NCI-H2081 treated with DMSO at 0.1 percent for 48 hours (cell line): ENCODE data around the gene GCLC.
"Not testable (repeated sequence)": the region's sequence is repeated elsewhere in the genome, so short reads cannot be mapped to it uniquely, and the experiment has no call there.

Experiments used
- DNase-seq: peaks from one replicate; lab custom pipeline; 2025; lab: John Stamatoyannopoulos, UW

Gene GCLC

DNA sequence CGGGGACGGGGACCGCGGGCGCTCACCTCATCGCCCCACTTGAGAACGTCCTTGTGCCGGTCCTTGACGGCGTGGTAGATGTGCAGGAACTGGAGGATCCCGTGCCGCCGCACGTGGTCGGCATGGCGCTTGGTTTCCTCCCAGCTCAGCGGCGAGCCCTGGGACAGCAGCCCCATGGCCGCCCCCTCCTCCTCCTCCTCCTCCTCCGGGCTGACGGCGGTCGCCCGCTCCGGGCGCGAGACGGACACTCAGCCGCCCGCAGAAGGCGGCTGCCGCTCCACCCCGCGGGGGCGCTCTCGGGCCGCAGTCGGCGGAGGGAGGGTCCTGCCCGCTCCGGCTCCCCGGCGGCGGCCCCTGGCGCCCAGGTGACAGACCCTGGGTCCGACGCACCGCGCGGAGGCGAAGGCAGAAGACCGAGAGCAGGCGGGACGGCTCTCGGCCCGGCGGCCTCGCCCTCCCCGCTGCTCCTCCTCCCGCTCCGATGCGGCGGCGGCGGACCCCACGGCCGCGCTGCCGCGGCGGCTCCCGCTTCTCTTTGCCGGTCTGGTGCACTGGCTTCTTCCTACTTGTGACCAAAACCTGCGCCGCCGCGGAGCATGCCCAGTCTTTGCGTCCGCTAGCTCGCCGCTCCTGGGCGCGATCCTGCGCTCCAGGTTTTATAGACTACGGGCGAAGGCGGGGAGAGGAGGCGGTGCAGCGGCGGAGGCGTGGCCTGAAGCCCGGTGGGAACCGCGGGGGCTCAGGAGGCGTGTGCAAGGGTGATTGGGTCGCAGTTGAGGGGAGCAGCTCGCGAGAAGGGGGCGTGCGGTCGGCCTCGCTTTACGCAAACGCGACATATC, at the start of gene GCLC:
Gene GCLC, minus strand, starts transcription at position 632 of the 839 bp plus-strand sequence. Its CDS starts 456 bp downstream, at position 176.
- peak; percentile 49 for DNase-seq

DNA sequence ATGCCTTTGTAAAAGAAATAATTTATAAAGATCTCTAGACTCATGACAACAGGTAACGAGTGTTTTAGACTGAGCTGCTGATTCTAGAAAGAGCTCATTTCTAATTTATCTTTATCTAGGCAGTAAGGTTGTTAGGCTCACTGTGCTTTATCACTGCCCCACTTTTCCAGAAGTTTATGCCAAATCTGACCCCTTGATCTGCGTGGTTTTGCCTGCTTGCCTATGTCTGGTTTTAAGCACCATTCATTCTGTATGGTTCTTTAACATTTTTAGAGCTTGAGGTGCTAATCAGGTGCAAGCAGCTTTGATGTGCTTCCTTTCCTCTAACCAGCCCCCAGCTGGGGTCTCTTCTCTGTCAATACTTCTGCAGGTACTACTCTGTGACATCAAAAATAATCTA, 49.7 kb upstream of the GCLC start:
- DNase-seq = no peak

DNA sequence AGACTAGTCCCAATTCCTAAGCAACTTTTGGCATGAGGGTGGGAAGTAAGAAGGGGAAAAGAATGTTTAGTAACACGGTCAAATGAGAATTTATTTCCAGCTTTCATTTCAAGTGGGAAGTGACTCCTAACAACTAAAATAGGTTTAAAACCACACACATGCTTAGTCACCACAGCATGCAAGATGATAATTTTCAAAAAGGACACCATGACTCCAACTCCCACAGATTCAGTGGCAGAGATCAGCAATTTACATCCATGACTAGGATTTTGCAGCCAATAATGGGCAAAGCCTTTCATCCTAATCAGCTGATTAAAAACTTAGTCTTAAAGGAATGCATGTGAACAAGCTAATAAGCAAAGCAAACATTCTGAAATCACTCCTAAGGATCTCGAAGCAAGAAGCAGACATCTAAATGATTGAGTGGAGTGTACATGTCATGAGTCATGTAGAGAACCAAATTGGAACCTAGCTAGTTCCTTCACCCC, 48.1 kb upstream of the GCLC start:
- DNase-seq = no peak

DNA sequence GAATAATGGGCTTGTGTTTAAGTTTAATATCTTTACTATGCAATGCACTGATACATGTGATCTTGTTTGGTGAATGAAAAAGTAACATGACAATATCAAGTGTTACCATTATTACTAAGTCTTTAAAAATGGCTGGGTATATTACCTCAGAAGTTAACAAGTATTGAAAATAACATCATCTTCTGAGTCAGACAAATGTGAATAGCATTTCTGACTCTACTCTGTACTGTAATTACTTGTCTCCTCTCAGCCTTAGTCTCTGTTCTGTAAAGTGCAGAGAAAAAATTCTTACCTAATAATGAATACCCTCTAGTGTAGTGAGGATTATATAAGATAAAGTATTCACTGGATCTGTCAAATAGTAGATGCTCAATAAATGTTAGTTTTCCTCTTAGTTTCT, 47.0 kb upstream of the GCLC start:
- no peak for DNase-seq

DNA sequence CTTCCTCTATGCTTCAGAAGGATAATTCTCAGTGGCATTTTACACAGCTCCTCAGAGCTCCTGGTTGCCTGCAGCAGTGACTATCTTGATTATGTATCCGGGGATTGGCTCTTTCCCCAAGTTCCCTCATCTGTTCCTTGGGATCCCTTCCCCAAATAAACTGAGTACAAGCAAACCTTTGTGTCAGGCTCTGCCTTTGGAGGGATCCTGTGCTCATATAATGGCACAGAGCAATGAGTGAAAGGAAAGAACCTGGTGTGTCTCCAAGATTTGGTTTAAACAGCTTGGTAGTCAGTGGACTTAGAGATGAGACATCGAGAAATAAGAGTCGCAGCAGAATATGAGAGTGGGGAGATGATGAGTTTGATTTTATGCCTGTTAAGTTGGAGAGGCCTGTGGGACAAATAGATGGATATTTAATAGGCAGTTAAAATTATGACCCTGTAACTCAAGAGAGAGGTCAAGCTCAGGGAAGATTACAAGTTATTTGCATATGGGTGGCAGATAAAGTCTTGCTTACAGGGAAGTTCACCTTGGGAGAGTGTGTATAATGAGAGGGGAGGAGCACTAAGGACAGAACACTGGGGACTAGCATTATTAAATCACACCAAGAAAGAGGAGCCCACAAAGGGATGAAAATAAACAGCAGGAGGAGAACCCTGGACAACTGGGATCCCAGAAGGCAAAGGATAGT, 44.1 kb upstream of the GCLC start:
- no peak for DNase-seq

DNA sequence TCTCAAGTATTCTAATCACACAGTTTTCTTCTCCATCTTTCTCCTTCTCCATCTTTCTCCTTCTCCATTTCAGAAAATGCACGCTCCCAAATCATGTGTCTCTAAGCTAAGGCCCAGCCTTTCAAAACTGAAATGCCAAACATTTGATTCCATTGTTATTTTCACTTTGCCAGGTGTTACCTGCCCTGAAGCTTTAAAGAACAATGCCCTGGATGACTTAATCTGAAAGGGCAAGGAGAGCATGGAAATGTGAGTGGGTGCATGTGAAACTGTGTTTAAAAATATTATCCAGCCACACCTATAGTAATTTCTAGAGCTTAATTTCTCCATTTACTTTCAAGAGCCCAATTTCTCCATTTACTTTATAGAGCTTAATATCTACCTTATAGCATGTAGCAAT, 42.4 kb upstream of the GCLC start:
- DNase-seq = no peak

DNA sequence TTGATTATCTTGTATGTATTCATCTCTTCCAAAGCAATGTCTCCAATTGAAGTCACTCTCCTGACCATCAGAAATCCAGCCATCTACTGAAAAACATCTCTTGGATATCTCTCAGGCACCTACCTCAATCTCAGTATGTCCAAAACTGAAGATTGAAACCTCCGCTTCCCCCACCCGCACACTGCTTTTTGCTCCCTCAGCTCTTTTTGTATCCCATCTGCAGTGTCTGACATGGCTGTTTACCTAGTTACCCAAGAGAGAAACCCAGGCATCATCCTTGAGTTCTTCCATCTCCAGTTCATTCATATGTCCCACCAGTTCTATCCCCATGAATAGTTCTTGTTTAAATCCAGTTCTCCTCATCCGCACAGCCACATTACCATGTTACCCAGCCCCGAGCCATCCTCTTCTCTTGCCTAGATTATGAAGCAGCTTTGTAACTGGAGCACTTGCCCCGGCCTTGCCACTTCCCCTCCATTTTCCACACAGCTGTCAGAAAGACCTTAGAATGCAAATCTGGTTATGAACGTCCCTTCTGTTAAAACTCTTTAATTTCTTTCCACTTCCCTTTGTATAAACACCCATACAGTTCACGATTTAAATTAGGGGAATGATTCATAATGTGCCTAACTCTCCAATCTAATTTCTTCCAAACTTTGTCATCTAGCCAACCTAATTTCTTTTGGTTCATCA, 40.5 kb upstream of the GCLC start:
- no peak for DNase-seq

DNA sequence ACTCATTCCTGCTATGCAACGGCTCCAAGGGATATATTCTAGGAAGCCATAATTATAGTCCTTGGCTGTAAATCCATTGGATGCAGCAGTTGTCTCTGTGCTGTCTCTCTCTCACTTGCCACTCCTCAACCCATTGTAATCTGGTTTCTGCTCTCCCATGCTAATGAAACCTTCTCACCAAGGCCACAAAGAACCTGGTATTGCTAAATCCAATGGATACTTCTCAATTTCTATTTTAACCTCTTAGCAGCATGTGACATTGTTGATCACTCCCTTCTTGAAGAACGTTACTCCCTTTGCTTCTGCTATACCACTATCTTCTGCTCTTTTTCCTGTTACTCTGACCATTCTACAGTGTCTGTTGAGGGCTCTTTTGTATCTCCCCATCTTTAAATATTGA, 39.8 kb upstream of the GCLC start:
- no peak for DNase-seq

DNA sequence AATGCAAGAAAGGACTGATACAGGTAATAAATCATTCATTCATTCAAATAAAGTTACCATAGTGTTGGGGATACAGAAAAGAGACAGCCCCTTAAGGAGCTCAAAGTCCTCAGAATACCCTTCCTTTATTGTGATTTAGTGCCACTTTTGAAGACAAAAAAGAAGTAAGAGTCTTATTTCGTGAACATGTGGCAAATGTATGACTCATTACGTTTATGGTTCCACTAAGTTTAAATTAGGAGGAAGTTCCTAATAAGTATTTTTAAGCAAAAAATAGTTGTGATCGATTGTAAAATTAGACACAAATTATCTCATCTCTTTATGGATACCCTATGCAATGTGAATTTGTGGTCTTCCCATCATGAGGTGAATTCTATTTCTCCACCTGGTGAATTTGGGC, 38.5 kb upstream of the GCLC start:
- DNase-seq = no peak

DNA sequence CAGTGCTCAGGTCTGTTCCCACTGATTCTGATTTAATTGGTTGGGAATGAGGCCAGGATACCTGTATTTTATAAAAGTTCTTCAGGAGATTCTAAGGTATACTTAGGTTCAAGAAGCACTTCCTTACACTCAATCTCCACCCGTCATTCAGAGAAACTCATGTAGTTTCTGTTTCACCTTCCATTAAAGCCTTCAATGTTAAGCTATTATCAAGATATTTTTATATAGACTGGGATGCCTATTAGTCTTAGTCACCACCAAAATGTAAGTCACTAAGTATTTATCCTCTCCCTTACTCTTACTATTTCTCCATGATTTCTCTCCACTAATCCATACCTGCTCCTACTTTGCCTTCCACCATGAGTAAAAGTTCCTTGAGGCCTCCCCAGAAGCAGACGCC, 38.1 kb upstream of the GCLC start:
- no peak for DNase-seq

DNA sequence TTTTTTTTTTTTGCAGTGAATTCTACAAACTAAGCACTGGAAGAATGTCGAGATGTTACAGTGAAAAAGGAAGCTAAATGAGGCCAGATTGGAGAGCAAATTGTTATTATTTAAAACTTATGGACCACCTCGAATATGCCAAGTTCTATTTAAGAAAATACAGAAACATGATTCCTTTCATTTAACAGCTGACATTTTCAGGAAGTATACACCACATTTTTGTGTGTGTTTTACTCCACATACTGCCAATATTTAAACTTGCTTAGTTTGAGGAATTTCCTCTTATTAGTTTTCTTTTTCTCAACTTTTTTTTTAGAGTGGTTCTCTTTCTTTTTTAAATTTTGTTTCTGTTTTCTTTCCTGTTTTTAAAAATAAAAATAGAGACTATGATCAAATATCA, 37.0 kb upstream of the GCLC start:
- no peak for DNase-seq

DNA sequence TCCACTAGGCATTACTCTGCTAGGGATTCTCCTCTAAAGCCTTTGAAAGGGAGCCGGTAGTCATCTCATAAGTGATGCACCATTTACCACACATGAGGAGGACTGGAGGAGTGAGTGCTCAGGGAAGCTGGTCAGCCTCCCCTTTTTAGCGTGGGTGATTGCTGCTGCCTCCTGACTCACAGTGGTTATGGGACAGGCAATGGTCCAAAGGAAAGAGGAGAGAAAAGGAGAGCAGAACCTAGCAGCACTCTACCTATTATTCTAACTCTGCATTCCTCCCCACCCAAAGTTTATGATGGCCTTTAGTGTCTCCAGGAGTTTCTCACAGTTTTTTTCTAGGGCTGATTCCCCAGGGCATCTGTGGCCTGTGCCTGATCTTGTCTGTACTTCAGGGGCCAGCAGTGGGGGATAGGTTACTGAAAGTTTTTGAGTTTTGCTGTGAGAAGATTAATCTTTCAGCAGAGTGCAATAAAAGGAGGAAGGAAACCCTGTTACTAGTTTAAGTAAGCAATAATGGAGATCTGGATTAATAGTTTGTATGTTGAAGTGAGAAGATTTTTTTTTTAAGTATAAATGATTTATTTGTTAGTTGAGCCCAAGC, 36.4 kb upstream of the GCLC start:
- DNase-seq = no peak

DNA sequence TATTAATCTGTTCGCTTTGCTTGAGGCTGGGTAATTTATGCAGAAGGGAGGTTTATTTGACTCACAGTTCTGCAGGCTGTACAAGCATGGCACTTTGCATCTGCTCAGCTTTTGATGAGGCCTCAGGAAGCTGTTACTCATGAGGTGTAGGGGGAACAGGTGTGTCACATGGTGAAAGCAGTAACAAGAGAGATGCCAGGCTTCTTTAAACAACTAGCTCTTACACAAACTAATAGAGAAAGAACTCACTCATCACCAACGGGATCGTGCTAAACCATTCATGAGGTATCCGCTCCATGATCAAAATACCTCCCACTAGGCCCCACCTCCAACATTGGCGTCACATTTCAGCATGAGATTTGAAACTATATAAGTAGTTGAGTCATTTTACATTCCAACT, 34.4 kb upstream of the GCLC start:
- DNase-seq = no peak

DNA sequence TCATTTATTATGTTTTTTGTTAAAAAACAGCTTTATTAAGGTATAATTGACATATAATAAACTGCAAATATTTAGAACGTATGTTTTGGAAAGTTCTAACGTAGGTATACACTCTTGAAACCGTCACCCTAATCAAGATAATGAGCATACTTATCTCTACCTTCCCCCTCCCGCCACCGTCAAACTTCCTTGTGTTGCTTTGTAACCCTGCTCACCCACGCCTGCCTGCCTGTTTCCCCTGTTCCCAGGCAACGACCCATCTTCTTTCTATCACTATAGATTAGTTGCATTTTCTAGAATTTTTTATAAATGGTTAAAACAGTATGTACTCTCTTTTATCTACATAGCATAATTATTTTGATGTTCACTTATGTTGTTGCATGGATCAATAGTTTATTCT, 33.5 kb upstream of the GCLC start:
- no peak for DNase-seq

DNA sequence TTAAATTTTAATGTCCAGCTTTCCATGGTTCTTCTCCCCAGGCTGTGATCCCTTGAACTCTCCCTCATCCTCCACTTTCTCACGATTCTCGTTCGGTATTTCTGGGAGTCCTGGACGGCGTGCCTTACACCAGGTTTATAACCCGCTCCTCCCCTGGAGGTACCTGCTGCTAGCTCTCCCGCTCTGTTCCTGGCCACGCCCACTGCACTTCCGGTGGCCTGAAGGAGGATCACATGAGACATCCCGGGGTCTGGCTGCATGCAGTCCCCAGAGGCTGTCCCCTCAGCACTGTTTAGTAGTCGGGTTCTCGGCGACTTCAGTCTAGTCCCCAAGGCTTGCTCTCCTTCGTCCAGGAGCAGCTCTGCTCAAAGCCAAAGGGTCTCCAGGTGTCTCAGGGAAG, 28.4 kb upstream of the GCLC start:
- DNase-seq = no peak

DNA sequence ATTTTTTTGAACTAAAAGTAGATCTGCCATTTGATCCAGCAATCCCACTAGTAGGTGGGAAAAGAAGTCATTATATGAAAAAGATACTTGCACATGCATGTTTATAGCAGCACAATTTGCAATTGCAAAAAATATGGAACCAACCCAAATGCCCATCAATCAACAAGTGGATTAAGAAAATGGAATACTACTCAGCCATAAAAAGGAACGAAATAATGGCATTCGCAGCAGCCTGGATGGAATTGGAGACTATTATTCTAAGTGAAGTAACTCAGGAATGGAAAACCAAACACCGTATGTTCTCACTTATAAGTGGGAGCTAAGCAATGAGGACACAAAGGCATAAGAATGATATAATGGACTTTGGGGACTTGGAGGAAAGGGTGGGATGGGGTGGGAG, 27.5 kb upstream of the GCLC start:
- DNase-seq = not testable (repeated sequence)

DNA sequence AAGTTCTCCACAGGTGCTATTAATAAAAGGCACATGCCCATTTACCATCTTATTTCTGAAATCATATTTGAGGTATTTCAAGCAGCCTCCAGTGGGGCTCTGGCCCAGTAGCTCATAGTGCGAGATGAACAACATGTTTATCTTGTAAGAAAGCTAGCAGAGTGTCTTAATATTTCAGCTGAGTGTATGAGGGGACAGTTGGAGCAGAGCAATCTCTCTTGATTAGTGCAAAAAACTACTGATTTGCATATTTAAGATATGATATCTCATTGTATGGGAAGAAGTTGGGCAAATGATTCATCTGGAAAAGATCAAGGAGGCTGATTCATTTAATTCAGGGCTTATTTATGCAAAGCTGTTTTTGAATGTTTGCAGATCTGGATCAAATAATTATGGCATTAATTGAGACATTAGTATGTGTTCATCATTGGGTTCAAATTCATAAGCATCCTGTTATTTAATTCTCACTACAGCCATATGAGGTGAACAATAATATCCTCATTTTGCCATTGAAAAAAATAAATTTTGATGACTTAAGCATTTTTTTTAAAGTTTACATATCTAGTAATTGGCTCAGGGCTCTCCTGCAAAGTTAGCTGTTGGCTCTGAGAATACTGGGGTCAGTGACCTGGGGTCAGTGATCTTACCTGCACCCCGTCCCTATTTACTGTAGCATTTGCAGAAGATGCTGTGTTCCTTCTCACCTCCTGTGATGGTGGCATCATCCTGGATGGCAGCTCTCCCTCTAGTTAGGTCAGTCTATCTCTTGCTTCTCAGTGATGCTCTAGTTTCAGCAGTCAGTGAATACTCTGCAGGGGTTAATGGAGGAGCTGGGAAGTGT, 24.1 kb upstream of the GCLC start:
- DNase-seq = no peak

DNA sequence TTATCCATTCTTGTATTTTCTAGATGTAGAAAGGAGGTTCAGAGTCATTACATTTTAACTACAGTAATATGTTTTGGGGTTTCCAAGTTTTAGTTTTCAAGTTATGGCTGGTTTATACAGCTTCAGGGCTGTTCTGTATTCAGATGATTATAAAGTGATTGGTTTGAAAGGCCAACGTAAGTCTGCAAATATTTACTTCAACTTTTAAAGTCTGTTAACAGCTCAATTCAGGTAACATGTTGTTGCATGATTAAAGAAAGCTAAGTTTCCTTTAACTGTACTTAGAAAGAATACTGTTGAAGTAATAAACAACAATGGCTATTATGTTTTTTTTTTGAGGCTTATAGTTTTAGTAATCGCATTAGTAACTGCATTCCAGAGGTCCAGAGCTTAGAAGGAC, 22.8 kb upstream of the GCLC start:
- no peak for DNase-seq

DNA sequence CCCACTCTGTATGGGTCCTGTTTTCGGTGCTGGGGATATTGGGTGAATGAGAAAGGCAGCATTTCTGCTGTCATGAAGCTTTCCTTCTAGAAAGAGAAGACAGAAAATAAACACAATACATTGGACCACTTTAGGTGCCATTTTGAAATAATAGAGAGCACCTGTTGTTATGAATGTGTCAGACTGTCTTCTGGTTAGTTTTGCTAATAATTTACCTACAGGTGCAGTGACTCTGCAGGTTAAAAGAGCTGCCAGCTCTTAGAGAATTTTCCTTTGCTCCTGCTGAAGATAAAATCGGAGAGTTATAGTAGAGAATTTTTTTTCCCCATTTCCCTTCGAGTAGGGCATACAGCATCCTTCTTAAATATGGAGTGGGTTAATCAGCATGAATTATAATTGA, 21.9 kb upstream of the GCLC start:
- no peak for DNase-seq

DNA sequence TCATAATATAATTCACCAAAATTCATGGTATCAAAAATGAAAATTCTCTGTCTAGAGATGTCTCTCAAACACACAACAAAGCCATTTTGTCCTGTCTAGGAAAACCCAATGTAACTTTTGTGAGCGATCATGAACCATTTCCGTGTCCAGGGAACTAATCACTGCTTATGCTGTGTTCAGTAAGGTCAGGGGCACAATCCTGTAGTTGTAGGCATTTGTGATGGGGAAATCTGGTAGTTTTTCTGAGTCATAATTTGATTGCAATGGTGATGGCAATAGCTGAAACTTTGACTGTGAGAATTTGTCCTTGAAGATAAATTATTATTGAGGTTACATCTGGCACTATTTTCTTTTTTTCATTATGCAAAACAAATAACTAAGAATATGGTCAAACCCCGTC, 21.0 kb upstream of the GCLC start:
- no peak for DNase-seq

DNA sequence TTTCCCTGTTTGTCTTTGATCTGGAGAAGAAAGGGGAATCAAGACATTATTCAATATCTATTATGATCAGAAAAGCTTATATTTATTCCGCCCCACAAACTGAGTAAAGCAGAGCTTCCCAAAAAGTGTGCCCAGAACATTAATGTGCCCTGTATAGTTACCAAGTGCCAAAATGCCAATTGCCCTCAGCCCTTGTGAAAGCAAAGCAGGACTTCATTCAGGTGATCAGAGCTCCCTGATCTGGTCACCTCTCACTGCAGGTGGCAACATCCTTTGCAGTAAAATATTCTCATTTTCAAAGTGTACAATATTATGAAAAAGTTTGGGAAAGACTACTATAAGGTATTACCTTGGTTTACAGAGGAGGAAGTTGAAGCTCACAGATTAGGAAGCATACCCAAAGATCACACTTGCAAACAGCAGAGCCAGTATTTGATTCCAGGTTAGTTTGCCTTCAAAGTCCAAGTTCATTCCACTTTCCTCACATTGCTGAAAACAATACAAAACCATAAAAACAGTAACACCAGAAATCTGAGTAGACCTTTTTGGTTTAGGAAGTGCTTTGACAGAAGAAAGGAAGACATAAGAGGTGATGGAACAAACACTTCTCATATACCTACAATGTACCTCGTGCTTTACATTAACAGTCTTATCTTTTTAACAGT, 19.6 kb upstream of the GCLC start:
- DNase-seq = no peak
